T-helper 1 cell (primary cell): Measurements from ENCODE around the gene HCN3.

Source experiments
- DNase-seq, 5 donors: peaks; one replicate each; pipeline ENCODE4 v3.0.0-alpha.2; 2012 to 2020

Gene HCN3

DNA sequence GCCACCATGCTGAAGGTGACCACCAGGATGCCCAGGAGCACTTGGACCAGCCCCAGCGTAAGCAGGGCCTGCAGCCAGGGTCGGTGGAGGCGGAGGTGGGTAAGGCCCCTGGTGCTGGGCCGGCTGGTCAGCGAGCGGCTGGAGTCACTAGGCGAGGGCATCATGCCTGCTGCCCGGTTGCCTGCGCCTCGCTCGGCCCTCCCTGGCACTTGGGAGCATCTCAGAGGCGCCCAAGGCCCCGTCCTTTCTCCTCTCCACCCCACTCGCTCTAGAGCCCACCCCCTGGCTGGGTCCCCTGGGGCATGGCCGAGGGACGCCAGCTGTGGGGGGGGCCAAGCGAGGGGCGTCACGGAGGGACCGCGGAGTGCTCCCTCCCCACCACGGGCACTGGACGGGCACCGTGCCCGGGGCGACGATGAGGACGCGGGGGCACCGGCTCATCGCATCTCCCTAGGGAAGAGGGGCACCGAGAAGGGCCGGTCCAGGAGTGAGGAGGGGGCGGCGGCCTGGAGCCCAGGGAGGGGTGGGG lies 22.5 kb upstream of the HCN3 start:
- DNase-seq: no peak

DNA sequence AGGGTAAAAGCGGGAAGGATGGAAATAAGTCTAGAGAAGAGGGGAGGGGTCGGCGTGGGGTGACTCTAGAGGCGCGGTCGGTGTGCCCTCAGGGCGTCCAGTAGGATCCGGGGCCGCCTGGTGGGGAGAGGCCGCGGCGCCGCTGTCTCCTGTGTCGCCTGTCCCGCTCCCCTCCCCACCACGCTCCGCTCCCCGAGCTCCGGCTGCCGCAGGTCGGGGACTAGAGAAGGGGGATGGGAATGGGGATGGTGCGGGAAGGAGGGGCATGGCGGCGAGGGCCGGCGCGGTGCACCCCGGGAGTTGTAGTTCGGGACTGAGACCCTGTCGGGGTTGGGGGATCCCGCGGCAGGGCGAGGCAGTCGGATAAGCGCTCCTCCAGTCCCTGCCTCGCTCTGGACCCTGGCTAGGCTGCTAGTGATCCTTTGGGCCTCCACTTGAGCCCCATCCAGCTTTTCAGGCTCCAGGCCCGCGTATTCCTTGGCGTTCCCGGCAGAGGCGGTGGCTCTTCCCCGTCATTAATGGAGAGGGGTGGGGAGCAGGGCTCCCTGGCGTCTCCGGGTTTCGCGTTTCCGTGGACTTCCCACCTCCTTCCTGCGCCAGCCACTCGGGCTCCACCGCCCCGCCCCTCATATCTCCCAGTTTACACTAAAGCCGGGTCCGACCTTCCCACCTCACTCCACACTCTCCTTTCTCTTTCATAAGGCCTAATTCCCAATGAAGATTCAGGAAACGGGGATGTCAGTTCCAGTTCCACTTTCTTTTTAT lies 21.8 kb upstream of the HCN3 start, which contains the start of gene ENTREP3:
Gene ENTREP3 (minus strand): TSS at position 241 of the 765 bp plus-strand sequence. CDS start 606 bp downstream, outside the sequence.
- DNase-seq: peak; percentile 54 to 76 (median 71)

DNA sequence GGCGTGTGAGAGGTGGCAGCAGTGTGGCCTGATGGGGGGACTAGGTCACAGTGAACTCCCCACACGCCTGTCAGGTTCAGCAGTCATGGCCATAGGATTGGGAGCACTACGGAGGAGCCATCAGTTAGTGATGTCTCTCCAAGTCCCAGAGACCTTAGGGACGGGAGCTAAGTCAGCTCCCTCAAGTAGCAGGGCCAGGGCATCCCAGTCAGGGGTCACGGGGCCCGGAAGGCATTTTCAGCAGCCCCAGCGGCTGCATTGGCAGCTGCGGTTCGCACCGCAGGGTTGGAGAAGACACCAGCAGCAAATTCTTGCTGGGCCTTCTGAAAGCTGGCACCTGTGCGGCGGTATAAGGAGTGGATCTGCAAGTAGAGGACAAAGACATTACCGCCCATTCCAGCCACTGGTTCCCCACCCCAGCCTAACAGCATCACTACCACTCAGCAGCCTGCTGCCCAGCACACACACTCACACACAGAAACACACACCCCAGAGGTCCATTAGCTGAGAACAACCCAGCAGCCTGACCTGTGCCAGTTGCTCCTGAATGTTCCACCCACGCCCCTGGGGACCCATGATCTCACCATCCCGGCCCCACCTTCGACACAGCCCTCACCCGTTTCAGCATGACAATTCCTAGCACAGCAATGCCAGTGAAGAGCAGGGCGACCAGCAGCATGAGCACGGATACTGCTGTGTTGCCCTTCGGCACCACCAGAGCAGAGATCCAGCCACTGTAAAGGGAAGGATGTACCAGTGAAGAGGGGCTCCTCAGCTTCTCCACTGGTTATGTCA lies 21.0 kb upstream of the HCN3 start:
- no peak for DNase-seq

- no peak for DNase-seq
These were observed 17.0 kb upstream of the HCN3 start for GRCh38 chr1:155260276-155260675.

GRCh38 chr1:155261493-155261851 lies 15.8 kb upstream of the HCN3 start:
- DNase-seq: peak in 1 of 5 donors; percentile 50

GRCh38 chr1:155261852-155262673 lies 15.2 kb upstream of the HCN3 start, which contains the start of gene SCAMP3:
Gene SCAMP3, minus strand, starts transcription at chr1:155262360. Its CDS starts 209 bp downstream, at chr1:155262151.
- DNase-seq: peak; percentile 75 to 91 (median 82)

DNA sequence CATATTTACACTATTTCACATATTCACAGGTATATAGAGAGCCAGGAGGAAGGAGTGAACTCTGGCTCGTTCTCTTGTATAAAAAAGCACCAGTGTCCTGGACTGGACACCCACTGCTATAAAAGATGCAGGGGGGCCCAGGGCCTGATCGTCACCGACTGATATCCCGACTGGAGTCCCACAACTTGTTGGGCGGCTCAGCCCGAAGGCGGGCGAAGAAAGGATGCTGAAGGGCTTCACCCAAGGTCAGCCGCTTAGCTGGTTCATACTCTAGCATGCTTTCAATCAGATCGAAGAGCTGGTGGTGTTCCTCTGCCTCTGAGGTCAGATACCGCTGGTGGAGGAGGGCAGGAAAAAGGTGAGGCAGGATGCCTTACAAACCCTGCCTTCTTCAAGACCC lies 14.2 kb upstream of the HCN3 start:
- DNase-seq: no peak

GRCh38 chr1:155266553-155266952 lies 10.7 kb upstream of the HCN3 start:
- no peak for DNase-seq

GRCh38 chr1:155267373-155267772 lies 9.9 kb upstream of the HCN3 start:
- no peak for DNase-seq

DNA sequence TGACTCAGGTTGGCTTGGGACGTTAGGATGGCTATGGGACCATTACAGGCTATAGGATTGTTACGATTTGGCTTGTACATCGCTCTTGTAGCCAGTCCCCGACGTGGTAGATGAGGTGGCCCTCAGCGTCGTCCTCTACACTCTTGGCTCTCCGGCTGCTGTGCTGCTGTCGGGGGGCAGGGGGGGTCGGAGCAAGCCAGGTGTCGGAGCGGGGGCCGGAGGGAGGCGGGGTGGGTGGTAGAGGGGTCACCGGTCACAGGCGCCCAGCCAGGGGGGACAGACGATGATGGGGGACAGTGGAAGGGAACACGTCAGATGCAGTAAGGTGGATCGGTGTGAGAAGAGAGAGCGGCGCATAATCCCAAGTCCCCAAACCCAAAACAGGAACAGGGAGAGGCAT lies 8.6 kb upstream of the HCN3 start:
- no peak for DNase-seq

DNA sequence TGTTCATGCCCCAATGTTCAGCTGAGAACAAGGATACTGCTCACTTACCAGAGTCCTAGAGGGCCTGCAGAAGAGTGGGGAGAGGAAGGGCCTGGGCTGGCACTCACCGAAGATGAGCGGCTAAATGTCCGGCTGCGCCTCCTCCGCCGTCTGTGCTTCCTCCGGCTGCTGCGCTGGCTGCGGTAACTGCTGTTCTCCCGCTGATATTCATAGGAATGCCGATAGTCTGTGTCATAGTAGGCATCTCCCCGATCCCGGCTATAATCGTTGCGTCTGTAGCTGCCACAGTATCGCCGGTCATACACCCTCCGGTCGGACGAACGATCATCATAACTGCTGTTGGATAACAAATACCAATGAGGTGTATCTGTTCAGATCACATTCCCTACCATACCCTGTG lies 7.9 kb upstream of the HCN3 start:
- no peak for DNase-seq

GRCh38 chr1:155272466-155273342 lies 4.6 kb upstream of the HCN3 start:
- no peak for DNase-seq

- peak; percentile 85 to 97 (median 89) for DNase-seq
These were observed 3.7 kb upstream of the HCN3 start, which contains the start of gene CLK2 for GRCh38 chr1:155273343-155274245. Gene CLK2, minus strand, starts transcription at chr1:155273504. Its CDS starts 2,527 bp downstream, at chr1:155270977.

- DNase-seq: peak; percentile 50 to 78 (median 70)
These were observed 832 bp downstream of the HCN3 start for GRCh38 chr1:155277902-155278688.

DNA sequence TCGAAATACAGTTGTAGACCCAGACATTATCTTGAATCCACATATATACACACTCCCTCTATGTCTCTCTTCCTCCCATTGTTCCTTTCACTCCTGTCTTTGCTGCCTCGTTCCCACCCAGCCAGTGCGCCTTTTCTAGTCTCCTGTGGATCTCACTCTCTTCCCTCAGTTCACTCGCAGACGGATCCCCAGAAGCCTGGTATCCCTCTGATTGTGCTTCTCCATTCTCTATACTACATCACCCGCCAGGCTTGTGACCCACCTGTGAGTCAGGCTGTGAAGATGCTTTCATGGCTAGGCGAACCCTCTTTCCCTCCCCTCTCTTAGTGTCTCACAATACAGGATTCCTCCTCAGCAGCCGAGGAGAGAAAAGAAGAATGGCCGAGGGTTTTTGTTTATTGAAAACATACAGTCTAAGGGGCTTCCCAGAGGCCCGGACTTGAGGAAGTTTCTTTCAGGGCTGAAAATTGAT lies 1.5 kb downstream of the HCN3 start:
- no peak for DNase-seq

DNA sequence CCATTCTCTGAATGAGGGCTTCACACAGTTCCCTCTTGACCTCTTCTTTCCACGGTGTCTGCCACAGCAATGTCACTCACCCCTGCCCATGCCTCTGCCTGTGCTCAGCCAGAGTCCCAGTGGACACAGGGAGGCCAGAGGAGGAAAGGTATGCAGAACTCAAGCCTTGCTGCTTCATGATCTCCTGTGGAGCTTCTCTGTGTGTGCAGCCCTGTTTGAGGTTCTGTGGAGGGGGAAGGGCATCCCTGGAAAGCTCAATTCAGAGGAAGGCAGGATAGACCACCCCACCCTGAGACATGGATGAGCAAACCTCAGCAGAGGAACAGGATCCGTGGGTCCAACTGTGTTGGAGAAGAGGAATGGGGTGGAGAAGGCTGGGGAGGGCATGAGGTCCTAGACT lies 2.0 kb downstream of the HCN3 start:
- no peak for DNase-seq

DNA sequence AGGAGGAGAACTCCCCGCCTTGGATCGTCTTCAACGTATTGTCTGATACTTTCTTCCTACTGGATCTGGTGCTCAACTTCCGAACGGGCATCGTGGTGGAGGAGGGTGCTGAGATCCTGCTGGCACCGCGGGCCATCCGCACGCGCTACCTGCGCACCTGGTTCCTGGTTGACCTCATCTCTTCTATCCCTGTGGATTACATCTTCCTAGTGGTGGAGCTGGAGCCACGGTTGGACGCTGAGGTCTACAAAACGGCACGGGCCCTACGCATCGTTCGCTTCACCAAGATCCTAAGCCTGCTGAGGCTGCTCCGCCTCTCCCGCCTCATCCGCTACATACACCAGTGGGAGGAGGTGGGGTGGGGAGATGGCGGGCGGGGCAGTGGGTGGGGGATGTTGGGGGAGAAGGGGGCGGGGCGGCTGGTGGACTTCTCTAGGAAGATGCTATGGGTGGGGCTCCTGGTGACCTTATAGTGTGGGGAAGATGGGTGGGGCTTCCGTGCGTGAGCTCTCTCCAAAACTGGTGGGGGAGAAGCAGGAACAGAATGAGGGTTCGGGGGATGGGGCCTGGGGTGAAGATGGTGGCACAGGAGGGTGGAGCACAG lies 5.3 kb downstream of the HCN3 start:
- no peak for DNase-seq

GRCh38 chr1:155284476-155284875 lies 7.2 kb downstream of the HCN3 start:
- no peak for DNase-seq

DNA sequence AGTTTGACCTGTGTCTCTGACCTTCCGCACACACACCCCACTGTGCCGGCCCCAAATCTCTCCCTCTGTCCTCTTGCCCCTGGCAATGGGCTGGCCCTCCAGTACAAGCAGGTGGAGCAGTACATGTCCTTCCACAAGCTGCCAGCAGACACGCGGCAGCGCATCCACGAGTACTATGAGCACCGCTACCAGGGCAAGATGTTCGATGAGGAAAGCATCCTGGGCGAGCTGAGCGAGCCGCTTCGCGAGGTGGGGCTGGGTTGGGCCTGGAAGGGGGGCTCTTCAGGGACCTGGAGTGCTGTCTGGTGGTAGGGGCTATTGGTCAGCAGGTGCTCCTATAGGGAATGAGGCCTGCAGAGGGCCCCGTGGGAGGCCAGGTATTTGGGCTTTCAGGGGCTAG lies 7.8 kb downstream of the HCN3 start:
- DNase-seq: no peak
